Superior temporal gyrus (tissue), 1 donor: ENCODE data around the gene CNPY1.
"Not testable (repeated sequence)": the region's sequence is repeated elsewhere in the genome, so short reads cannot be mapped to it uniquely, and the experiment has no call there.

Source experiments
- DNase-seq: peaks from one replicate; pipeline ENCODE4 v3.0.0-alpha.2; 2016; ENCODE audit errors: extremely low spot score

Gene CNPY1

GRCh38 chr7:155546449-155546848 is at the start of gene CNPY1:
TSS of gene CNPY1 (minus strand) at chr7:155546559. CDS start at chr7:155545929, 630 bp downstream.
- not testable (repeated sequence) for DNase-seq

GRCh38 chr7:155594961-155595366 is 48.6 kb upstream of the CNPY1 start:
- DNase-seq: no peak

GRCh38 chr7:155594163-155594732 is 47.9 kb upstream of the CNPY1 start:
- DNase-seq: no peak

GRCh38 chr7:155593461-155594162 is 47.3 kb upstream of the CNPY1 start:
- DNase-seq: no peak

GRCh38 chr7:155591055-155591775 is 44.9 kb upstream of the CNPY1 start:
- DNase-seq: no peak

- no peak for DNase-seq
Measured at GRCh38 chr7:155590215-155591018, 44.1 kb upstream of the CNPY1 start.

- no peak for DNase-seq
Measured at GRCh38 chr7:155589001-155589980, 42.9 kb upstream of the CNPY1 start.

GRCh38 chr7:155588468-155588998 is 42.2 kb upstream of the CNPY1 start:
- no peak for DNase-seq

- no peak for DNase-seq
Measured at GRCh38 chr7:155587486-155587885, 41.1 kb upstream of the CNPY1 start.

GRCh38 chr7:155586843-155587440 is 40.6 kb upstream of the CNPY1 start:
- DNase-seq: no peak

- DNase-seq: no peak
Measured at GRCh38 chr7:155585951-155586350, 39.6 kb upstream of the CNPY1 start.

- no peak for DNase-seq
Measured at GRCh38 chr7:155585532-155585895, 39.2 kb upstream of the CNPY1 start.

- no peak for DNase-seq
Measured at GRCh38 chr7:155584763-155585531, 38.6 kb upstream of the CNPY1 start.

GRCh38 chr7:155584261-155584660 is 37.9 kb upstream of the CNPY1 start:
- no peak for DNase-seq

- DNase-seq: no peak
Measured at GRCh38 chr7:155583636-155584035, 37.3 kb upstream of the CNPY1 start.

GRCh38 chr7:155581954-155582353 is 35.6 kb upstream of the CNPY1 start:
- no peak for DNase-seq

- no peak for DNase-seq
Measured at GRCh38 chr7:155581107-155581830, 34.9 kb upstream of the CNPY1 start.

- no peak for DNase-seq
Measured at GRCh38 chr7:155580367-155580766, 34.0 kb upstream of the CNPY1 start.

GRCh38 chr7:155579565-155579964 is 33.2 kb upstream of the CNPY1 start:
- no peak for DNase-seq
